Activated naive CD4-positive, alpha-beta T cell treated with anti-CD3 and anti-CD28 coated beads, Interleukin-2, amount 50 U/mL, for 16 hours (primary cell): ENCODE data around the gene TTPAL.

Source experiments
- DNase-seq: peaks from one replicate; pipeline ENCODE4 v3.0.0-alpha.2; 2020

The TTPAL gene

GRCh38 chr20:44475694-44476560 lies at the start of gene TTPAL:
Gene TTPAL (plus strand): TSS chr20:44475874. CDS start chr20:44480000, 4,126 bp downstream.
- DNase-seq, result peak; percentile 92

GRCh38 chr20:44425923-44426322 lies 49.8 kb upstream of the TTPAL start:
- DNase-seq, result no peak

GRCh38 chr20:44426879-44427790 lies 48.5 kb upstream of the TTPAL start:
- no peak for DNase-seq

- no peak for DNase-seq
These were observed 47.9 kb upstream of the TTPAL start for GRCh38 chr20:44427804-44428173.

GRCh38 chr20:44428174-44429016 lies 47.3 kb upstream of the TTPAL start:
- no peak for DNase-seq

GRCh38 chr20:44429017-44429339 lies 46.7 kb upstream of the TTPAL start:
- no peak for DNase-seq

- no peak for DNase-seq
These were observed 46.0 kb upstream of the TTPAL start for GRCh38 chr20:44429419-44430269.

GRCh38 chr20:44430270-44431065 lies 45.2 kb upstream of the TTPAL start:
- no peak for DNase-seq

GRCh38 chr20:44431118-44431501 lies 44.6 kb upstream of the TTPAL start:
- no peak for DNase-seq

GRCh38 chr20:44431502-44432234 lies 44.0 kb upstream of the TTPAL start:
- no peak for DNase-seq

- DNase-seq, result no peak
These were observed 42.8 kb upstream of the TTPAL start for GRCh38 chr20:44432618-44433577.

- DNase-seq, result no peak
These were observed 41.7 kb upstream of the TTPAL start for GRCh38 chr20:44433751-44434538.

GRCh38 chr20:44435630-44436335 lies 39.9 kb upstream of the TTPAL start:
- DNase-seq, result no peak

GRCh38 chr20:44436393-44436792 lies 39.3 kb upstream of the TTPAL start:
- no peak for DNase-seq

GRCh38 chr20:44437497-44437896 lies 38.2 kb upstream of the TTPAL start:
- no peak for DNase-seq

- DNase-seq, result no peak
These were observed 36.9 kb upstream of the TTPAL start for GRCh38 chr20:44438782-44439181.

- DNase-seq, result no peak
These were observed 36.4 kb upstream of the TTPAL start for GRCh38 chr20:44439318-44439717.
